ENCODE results near the gene CCNL2.

Gene CCNL2

GRCh38 chr1:1341549-1342021 is 57.5 kb downstream of the CCNL2 start:
- DNase-seq (ENCODE audit: low spot score), result no peak

GRCh38 chr1:1340791-1341548 is 58.2 kb downstream of the CCNL2 start:
- DNase-seq (ENCODE audit: low spot score), result no peak

- DNase-seq (ENCODE audit: low spot score), result no peak
Observed at GRCh38 chr1:1340185-1340584, 59.0 kb downstream of the CCNL2 start.

GRCh38 chr1:1338278-1338677 is 60.9 kb downstream of the CCNL2 start:
- DNase-seq (ENCODE audit: low spot score), result no peak

GRCh38 chr1:1337793-1338147 is 61.4 kb downstream of the CCNL2 start:
- DNase-seq (ENCODE audit: low spot score), result no peak

- no peak for DNase-seq (ENCODE audit: low spot score)
Observed at GRCh38 chr1:1336931-1337792, 62.0 kb downstream of the CCNL2 start.

GRCh38 chr1:1336446-1336845 is 62.7 kb downstream of the CCNL2 start:
- DNase-seq (ENCODE audit: low spot score), result no peak

GRCh38 chr1:1335792-1336248 is 63.3 kb downstream of the CCNL2 start:
- DNase-seq (ENCODE audit: low spot score), result no peak
